ENCODE results near the gene MGAM2. TPM values are rescaled to one million over a fixed set of nuclear protein-coding genes. Genes with fewer than 3 reads are reported as not detected.

MGAM2 gene
- total and polyA plus RNA-seq, 2 of the 8 experiments (the other 6 are each of a cell fraction or from before 2014, with no cell fraction given), result 0.02 TPM; not detected in 1

DNA sequence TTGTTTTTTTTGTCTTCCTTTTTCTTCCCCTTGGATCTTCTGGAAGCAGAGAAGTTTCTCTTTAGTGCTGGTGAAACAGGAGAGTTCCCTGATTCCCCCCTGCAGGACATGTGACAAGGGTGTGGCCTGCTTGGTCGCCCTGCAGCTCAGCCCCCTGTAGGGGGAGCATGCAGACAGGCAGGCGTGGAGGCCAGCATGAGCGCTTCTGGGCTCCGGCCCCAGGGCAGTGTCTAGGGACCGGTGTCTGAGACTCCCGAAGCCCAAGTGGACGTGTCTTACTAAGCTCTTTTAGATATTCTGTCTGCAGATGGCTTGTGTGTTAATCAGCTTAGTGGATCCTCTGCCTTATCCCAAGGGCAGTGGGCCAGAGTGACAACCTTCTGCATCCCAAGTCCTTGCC, 120.2 kb downstream of the MGAM2 start (continued):
- 0 out of 2 replicates have a peak, but pooled peaks have one; percentile 37 for TF ChIP-seq E2F6 (IDR thresholded peaks at IDR 0.05)
- TF ChIP-seq CTCF (IDR thresholded peaks at IDR 0.05; ENCODE audit: control extremely low read depth in 1 of 3, insufficient read depth in 1 of 3, low read depth in 1 of 3, low read length in 3 of 3), result peak; percentile 63 to 75 (median 68)
- no peak for TF ChIP-seq ASH2L (IDR thresholded peaks at IDR 0.05; ENCODE audit: low read length)
- TF ChIP-seq YY1 (IDR thresholded peaks at IDR 0.05; ENCODE audit: low read depth, low read length), result no peak
- no peak for TF ChIP-seq EP300 (IDR thresholded peaks at IDR 0.05; ENCODE audit: borderline replicate concordance in 1 of 2, low read depth in 2 of 2, low read length in 2 of 2)
- TF ChIP-seq GTF2F1 (IDR thresholded peaks at IDR 0.05; ENCODE audit: borderline replicate concordance, low read depth, low read length), result no peak
- TF ChIP-seq TAF1 (IDR thresholded peaks at IDR 0.05; ENCODE audit: low read depth, low read length), result no peak
- TF ChIP-seq, protein P1, sequence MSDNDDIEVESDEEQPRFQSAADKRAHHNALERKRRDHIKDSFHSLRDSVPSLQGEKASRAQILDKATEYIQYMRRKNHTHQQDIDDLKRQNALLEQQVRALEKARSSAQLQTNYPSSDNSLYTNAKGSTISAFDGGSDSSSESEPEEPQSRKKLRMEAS (IDR thresholded peaks at IDR 0.05), result peak; percentile 78
- no peak for TF ChIP-seq RFX5 (IDR thresholded peaks at IDR 0.05; ENCODE audit: borderline replicate concordance, low read depth, low read length)
- no peak for TF ChIP-seq KDM4A (IDR thresholded peaks at IDR 0.05; ENCODE audit: low read depth, low read length, severe bottlenecking)

Data from H1 (cell line).